DMS114 treated with DMSO at 0.1 percent for 48 hours (cell line): ENCODE data around the gene LTA.

ENCODE experiments used
- DNase-seq: peaks from one replicate; lab custom pipeline; 2025; ENCODE audit not compliant: unreplicated experiment; lab: John Stamatoyannopoulos, UW

LTA gene

DNA sequence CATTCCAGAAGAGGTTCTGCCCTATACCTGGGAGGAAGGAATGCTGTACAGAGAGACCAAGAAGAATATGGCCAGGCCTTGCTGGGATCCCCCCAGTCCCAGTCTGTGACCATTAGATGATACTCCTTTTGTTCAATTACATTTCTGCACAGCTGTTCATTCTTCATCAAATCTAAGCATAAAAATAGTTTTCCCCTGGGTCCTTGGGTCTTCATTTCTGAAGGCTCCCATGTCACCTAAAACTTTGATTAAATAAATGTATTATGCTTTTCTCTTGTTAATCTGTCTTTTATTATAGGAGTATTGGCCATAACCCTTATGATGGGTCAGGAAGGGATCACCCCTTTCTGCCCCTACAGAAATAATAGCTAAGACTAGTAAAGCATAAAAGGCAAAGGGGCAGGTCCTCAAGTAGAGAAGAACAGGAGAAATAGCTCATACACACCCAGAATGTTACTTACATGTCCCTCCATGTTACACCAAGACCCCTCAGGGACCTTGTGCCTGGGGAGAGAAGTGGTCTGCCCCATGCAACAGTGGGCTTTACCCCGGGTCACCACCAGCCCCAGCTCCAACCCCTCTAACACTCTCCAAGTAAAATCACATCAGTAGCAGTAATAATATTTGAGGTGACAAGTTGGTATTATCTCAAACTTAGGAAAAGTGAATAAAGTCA is 2.1 kb upstream of the LTA start:
- no peak for DNase-seq

DNA sequence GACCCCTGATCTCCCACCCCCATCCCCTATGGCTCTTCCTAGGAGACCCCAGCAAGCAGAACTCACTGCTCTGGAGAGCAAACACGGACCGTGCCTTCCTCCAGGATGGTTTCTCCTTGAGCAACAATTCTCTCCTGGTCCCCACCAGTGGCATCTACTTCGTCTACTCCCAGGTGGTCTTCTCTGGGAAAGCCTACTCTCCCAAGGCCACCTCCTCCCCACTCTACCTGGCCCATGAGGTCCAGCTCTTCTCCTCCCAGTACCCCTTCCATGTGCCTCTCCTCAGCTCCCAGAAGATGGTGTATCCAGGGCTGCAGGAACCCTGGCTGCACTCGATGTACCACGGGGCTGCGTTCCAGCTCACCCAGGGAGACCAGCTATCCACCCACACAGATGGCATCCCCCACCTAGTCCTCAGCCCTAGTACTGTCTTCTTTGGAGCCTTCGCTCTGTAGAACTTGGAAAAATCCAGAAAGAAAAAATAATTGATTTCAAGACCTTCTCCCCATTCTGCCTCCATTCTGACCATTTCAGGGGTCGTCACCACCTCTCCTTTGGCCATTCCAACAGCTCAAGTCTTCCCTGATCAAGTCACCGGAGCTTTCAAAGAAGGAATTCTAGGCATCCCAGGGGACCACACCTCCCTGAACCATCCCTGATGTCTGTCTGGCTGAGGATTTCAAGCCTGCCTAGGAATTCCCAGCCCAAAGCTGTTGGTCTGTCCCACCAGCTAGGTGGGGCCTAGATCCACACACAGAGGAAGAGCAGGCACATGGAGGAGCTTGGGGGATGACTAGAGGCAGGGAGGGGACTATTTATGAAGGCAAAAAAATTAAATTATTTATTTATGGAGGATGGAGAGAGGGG is 1.4 kb downstream of the LTA start:
- no peak for DNase-seq

DNA sequence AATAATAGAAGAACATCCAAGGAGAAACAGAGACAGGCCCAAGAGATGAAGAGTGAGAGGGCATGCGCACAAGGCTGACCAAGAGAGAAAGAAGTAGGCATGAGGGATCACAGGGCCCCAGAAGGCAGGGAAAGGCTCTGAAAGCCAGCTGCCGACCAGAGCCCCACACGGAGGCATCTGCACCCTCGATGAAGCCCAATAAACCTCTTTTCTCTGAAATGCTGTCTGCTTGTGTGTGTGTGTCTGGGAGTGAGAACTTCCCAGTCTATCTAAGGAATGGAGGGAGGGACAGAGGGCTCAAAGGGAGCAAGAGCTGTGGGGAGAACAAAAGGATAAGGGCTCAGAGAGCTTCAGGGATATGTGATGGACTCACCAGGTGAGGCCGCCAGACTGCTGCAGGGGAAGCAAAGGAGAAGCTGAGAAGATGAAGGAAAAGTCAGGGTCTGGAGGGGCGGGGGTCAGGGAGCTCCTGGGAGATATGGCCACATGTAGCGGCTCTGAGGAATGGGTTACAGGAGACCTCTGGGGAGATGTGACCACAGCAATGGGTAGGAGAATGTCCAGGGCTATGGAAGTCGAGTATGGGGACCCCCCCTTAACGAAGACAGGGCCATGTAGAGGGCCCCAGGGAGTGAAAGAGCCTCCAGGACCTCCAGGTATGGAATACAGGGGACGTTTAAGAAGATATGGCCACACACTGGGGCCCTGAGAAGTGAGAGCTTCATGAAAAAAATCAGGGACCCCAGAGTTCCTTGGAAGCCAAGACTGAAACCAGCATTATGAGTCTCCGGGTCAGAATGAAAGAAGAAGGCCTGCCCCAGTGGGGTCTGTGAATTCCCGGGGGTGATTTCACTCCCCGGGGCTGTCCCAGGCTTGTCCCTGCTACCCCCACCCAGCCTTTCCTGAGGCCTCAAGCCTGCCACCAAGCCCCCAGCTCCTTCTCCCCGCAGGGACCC is 2.3 kb downstream of the LTA start:
- no peak for DNase-seq

DNA sequence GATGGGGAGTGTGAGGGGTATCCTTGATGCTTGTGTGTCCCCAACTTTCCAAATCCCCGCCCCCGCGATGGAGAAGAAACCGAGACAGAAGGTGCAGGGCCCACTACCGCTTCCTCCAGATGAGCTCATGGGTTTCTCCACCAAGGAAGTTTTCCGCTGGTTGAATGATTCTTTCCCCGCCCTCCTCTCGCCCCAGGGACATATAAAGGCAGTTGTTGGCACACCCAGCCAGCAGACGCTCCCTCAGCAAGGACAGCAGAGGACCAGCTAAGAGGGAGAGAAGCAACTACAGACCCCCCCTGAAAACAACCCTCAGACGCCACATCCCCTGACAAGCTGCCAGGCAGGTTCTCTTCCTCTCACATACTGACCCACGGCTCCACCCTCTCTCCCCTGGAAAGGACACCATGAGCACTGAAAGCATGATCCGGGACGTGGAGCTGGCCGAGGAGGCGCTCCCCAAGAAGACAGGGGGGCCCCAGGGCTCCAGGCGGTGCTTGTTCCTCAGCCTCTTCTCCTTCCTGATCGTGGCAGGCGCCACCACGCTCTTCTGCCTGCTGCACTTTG is 3.3 kb downstream of the LTA start, which contains the start of gene TNF:
Gene TNF, plus strand, starts transcription at position 231 of the 567 bp plus-strand sequence. Its CDS starts 177 bp downstream, at position 408.
- no peak for DNase-seq

DNA sequence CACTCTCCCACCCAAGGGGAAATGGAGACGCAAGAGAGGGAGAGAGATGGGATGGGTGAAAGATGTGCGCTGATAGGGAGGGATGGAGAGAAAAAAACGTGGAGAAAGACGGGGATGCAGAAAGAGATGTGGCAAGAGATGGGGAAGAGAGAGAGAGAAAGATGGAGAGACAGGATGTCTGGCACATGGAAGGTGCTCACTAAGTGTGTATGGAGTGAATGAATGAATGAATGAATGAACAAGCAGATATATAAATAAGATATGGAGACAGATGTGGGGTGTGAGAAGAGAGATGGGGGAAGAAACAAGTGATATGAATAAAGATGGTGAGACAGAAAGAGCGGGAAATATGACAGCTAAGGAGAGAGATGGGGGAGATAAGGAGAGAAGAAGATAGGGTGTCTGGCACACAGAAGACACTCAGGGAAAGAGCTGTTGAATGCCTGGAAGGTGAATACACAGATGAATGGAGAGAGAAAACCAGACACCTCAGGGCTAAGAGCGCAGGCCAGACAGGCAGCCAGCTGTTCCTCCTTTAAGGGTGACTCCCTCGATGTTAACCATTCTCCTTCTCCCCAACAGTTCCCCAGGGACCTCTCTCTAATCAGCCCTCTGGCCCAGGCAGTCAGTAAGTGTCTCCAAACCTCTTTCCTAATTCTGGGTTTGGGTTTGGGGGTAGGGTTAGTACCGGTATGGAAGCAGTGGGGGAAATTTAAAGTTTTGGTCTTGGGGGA is 4.0 kb downstream of the LTA start:
- no peak for DNase-seq

DNA sequence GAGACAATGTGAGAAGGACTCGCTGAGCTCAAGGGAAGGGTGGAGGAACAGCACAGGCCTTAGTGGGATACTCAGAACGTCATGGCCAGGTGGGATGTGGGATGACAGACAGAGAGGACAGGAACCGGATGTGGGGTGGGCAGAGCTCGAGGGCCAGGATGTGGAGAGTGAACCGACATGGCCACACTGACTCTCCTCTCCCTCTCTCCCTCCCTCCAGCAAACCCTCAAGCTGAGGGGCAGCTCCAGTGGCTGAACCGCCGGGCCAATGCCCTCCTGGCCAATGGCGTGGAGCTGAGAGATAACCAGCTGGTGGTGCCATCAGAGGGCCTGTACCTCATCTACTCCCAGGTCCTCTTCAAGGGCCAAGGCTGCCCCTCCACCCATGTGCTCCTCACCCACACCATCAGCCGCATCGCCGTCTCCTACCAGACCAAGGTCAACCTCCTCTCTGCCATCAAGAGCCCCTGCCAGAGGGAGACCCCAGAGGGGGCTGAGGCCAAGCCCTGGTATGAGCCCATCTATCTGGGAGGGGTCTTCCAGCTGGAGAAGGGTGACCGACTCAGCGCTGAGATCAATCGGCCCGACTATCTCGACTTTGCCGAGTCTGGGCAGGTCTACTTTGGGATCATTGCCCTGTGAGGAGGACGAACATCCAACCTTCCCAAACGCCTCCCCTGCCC is 4.9 kb downstream of the LTA start:
- no peak for DNase-seq

DNA sequence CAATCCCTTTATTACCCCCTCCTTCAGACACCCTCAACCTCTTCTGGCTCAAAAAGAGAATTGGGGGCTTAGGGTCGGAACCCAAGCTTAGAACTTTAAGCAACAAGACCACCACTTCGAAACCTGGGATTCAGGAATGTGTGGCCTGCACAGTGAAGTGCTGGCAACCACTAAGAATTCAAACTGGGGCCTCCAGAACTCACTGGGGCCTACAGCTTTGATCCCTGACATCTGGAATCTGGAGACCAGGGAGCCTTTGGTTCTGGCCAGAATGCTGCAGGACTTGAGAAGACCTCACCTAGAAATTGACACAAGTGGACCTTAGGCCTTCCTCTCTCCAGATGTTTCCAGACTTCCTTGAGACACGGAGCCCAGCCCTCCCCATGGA is 5.5 kb downstream of the LTA start:
- DNase-seq: no peak

DNA sequence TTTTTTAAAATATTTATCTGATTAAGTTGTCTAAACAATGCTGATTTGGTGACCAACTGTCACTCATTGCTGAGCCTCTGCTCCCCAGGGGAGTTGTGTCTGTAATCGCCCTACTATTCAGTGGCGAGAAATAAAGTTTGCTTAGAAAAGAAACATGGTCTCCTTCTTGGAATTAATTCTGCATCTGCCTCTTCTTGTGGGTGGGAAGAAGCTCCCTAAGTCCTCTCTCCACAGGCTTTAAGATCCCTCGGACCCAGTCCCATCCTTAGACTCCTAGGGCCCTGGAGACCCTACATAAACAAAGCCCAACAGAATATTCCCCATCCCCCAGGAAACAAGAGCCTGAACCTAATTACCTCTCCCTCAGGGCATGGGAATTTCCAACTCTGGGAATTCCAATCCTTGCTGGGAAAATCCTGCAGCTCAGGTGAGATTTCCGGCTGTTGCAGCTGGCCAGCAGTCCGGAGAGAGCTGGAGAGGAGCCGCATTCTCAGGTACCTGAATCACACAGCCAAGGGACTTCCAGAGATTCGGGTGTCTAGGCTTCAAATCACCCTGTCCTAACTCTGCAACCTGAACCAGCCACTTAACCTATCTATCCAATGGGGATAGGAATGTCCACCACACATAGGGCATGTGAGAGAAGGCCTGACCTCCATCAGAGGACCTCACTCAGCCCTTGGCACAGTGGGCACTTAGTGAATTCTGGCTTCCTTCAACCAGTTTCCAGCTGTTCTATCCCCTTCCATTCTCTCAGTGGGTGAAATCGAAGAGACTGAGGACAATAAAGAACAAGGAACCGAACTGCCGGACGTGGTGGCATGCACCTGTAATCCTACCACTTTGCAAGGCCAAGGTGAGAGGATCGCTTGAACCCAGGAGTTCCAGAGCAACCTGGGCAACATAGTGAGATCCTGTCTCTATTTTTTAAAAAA is 6.4 kb downstream of the LTA start:
- no peak for DNase-seq

DNA sequence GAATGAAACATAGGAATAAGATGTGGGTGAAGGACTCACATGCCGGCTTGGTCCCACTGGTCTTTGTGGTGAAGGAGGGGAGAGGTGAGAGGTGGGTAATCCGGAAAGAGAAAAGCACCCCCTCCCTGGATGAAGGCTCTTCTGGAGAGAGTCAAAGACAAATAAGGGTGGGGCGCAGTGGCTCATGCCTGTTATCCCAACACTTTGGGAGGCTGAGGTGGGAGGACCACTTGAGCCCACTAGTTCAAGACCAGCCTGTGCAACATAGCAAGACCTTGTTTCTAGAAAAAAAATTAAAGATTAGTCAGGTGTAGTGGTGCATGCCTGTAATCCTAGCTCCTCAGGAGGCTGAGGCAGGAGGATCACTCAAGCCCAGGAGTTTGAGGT is 7.0 kb downstream of the LTA start:
- DNase-seq: no peak

DNA sequence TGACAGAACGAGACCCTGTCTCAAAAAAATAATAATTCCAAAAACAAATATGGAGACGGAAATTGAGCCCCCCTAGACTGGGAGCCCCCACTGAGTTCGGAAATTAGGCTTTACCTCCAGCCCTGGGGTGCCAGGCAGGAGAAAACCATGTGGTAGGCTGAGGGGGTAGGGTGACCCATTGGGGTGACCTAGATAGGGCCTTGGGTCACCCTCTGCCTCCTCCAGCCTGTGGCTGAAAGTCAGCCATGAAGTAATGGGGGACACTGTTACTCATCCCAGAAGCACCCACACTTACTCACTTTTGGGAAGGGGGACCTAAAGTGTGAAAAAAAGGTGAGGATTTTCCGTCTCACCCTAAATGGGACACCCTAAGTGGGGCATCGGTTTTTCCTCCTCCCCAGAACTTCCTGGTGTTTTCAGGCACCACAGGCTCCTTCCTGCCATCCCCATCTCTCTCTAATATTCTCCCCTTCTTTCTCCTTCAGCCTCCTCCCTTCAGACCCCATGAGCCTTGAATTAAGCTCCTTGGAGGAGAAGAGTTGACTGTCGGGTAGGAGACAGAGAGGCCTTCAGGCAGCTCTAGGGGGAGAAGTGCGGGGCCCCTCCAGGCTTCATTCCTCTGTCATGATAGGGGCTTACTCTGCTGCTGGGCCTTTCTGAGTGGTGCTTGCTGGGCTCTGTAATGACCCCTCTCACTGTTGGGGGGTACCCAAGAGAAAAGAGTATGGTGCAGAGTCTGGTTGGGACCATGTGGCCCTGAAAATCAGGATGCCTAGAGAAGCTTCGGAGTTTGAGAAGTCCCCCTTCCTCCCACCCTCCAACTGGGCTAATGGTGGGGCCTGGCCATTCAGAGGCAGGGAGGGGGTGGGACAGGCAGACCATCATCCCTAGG is 7.7 kb downstream of the LTA start:
- no peak for DNase-seq

DNA sequence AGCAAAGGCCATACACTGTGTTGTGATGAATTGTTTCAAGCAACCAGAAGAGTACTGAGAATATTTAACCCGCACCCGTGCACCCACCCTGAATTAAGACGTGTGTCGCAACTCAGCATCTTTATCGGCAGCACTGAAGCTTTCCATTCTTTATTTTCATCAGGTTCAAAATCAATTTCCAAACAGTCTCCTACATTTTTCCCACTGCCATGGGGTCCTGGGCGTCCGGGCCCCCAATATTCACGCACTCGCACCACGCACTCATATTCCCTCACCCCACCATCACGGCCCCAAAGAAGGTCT is 8.3 kb downstream of the LTA start:
- no peak for DNase-seq

DNA sequence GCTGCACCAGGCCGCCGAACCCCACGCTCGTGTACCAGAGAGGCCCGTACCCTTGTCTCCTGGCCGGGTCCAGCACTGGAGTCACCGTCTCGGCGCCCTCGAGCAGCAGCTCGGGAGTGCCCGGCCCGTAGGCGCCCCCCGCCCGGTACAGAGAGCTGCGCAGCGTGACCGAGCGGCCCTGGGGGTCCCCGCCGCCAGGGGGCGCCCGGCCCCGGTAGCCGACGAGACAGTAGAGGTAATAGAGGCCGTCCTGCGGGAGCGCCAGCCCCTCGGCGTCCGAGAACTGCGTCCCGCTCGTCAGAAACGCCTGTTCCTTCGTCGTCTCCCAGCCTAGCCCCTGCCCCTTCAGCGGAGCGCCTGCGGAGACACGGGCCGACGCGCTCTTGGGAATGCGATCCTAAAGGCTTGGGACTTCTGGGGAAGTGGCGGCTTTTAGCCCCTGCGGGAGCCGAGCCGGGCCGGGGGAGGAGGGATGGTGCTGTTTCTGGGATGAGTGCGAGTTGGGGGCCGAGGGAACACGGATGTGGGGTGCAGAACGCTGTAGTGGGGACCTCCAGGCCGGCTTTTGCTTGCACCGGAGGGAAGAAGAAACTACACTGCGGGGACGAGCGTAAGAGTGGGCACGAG is 8.8 kb downstream of the LTA start:
- peak; percentile 85 for DNase-seq

DNA sequence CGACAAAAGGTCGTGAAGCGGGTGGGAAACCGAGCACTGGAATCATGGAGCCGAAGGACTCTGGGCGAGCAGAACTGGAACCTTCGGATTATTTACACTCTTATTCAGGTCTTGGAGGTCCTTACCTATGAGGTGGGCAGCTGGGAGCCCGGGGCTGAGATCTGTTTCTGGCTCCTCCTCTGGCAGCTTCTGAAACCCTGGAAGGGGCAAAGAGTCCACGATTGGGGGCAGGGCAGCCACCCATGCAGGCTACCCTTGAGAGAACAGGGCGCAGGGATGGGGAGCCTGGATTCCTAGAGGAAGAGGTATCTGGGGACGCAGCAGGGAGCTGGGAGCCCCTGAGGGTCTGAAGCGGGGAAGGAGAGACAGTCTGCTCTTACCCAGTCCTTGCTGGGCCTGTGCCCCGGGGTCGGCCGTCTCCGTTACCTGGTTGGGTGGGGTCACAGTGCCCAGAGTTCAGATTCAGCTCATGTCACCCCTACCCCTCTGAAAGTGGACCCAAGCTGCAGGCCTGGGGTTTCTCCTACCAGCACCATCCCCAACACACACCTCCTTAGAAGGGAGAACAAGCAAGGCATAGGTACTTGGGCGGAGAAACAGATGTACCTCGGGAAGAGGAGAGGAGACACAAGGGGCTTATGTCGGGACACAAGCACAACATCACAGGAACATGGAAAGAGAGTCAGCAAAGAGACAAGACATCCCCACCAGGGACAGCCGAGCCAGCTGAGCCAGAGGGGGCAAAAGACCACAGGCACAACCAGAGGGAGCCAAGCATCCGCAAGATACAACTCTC is 9.5 kb downstream of the LTA start:
- no peak for DNase-seq

DNA sequence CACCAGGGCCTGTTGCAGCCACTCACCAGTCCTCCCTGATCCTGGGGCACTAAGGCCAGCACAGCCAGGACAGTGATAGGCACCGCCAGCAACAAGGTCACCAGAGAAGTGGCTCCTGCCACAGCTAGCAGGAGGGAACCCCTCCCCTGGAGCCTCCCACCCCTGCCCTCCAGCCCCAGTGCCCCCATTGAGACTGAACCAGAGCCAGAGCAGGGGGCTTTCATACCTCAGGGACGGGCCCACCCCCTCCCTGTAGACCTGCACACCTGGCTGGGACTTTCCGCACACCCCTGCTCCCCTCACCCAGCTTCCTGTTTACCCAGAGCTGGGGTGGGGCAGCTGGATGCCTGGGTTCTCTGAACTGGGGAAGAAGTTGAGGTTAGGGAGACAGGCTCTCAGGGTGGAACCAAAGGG is 10.1 kb downstream of the LTA start, which contains the start of gene LTB:
Gene LTB, minus strand, starts transcription at position 195 of the 414 bp plus-strand sequence. Its CDS starts 7 bp downstream, at position 188.
- no peak for DNase-seq

DNA sequence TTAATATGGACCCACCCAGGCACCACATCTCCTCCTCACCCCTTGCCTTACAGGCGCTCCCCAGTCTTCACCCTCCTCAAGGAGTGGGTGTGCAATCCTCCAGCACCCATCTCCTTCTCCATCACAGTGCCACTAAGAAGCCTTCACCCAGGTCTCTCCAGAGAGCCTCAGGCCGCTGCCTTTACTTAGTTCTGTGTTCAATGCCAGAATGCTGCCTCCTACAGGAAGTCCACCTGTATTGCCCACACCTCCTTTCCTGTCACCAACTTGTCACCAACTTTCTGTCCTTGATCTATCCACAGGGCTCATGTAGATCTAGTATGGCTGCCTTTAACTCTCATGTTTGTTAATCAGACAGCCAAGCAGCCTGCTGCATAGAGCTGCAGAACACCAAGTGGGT is 13.4 kb downstream of the LTA start:
- DNase-seq: no peak

DNA sequence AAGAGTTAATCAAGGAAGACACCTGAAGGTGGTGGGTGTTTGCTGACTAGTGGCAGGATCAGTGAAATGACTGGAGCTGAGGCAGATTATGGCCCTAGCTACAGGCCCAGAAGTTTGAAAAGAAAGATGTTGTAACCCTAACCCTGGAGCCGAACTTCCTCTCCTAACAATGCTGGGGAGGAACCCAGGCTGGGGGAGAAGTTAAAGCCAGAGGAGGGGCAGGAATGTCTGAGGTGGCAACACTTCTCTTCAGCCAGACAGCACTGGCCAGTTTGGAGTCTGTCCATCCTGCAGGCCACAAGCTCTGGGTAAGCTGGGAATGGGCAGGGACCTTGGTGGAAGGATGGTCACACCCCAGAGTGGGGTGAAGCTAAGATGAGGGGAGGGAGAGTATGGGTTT is 13.9 kb downstream of the LTA start, which contains the start of gene LST1:
Gene LST1, plus strand, starts transcription at position 270 of the 400 bp plus-strand sequence. CDS start 1,023 bp downstream, outside the sequence.
- no peak for DNase-seq
